T-helper 1 cell (primary cell): Measurements from ENCODE around the gene SETBP1.

ENCODE experiments used
- DNase-seq, 5 donors: peaks; one replicate each; pipeline ENCODE4 v3.0.0-alpha.2; 2012 to 2020

The SETBP1 gene

GRCh38 chr18:44679056-44679913 lies 1.4 kb upstream of the SETBP1 start:
- peak; percentile 22 to 83 (median 42) for DNase-seq

DNA sequence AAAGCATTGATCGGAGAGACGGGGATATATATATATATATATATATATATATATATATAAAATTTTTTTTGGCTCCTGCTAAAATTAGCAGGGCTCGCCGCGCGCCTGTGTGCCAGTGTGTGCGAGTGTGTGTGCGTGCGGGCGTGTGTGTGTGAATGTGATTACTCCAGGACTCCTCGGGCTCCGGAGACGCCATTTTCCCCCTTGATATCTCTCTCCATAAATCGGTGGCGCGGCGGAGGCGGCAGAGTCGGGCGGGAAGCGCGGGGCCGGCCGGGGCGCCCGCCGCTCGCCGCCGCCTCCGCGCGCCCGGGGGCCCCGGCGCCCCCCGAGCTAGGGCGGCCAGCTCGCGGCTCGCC lies 795 bp upstream of the SETBP1 start:
- DNase-seq: peak in 1 of 5 donors; percentile 13

GRCh38 chr18:44681076-44681970 lies 635 bp downstream of the SETBP1 start:
- DNase-seq: no peak

- DNase-seq: no peak
These were observed 1.6 kb downstream of the SETBP1 start for GRCh38 chr18:44682201-44682870.

DNA sequence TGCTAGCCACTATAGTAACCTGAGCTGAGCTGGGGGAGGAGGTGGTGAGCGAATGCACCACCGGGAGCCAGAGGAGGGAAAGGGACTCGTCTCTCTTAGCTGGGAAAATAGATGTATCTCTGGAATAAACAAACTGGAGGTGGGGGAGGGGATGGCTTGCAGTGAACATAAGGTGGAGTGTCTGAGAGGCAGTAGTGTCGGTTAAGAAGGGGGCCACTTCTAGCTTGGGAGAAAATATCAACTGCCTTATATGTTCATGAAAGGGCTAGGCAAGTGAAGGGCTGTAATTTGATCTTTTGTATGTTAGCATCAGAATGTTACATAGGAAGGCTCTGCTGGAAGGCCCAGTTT lies 2.2 kb downstream of the SETBP1 start:
- DNase-seq: no peak

- DNase-seq: no peak
These were observed 2.9 kb downstream of the SETBP1 start for GRCh38 chr18:44683556-44683955.

- DNase-seq: no peak
These were observed 4.6 kb downstream of the SETBP1 start for GRCh38 chr18:44685296-44685695.

DNA sequence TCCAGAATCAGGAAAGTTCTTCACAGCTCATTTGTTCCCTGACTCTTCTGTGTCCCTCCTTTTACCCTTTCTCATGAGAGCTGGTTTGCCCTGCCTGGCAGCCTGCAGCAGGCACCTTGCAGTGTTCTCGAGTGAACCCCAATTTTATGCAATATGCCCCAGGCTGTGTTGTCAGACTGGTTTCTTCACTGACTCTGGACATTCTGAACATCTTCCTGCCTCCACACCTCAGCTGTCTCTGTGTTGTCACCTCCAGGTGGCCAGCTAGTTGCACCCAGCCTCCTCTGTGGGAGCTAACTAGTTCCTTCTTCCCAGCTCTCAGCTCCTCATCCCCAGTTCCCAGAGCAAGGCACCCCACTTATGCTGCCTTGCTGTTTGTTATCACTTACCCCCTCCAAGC lies 5.5 kb downstream of the SETBP1 start:
- no peak for DNase-seq

DNA sequence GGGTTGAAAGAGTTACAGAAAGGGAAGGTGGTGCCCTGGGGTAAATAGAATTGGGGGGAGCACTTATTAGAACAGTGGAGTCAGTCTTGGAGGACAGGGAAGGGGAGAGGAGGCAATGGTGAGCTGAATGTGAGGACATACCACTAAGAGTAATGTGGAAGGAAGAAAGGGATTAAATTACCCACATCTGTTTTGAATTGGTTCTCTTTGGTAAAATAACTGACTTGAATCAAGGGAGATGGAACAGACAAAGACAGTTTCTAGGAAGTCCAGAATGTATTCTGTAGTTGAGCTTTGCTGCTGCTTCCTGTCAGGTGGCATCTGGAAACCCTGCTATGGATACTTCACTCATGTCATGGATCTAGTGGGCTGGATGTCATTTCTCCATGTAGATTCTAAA lies 6.7 kb downstream of the SETBP1 start:
- DNase-seq: no peak

DNA sequence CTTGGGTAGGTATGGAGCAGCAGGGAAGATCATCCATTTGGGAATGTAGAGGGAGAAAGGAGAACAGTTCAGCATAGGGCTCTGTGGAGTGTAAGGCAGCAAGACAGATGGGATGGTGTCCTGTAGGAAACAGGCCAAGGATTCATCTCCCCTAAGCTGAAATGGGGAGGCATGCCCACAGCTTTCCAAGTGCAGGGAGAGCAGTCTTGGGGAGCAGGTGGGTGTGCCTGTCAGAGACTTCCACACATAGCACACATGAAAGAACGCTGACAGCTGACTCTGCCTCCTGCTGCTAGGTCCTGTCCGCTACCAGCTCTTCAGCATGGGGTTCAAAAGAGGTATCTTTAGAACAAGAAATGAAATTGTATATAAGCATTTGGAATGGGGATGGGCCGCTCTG lies 9.0 kb downstream of the SETBP1 start:
- no peak for DNase-seq

GRCh38 chr18:44691148-44691925 lies 10.6 kb downstream of the SETBP1 start:
- DNase-seq: no peak

GRCh38 chr18:44693030-44693784 lies 12.5 kb downstream of the SETBP1 start:
- DNase-seq: no peak

GRCh38 chr18:44695503-44695902 lies 14.8 kb downstream of the SETBP1 start:
- no peak for DNase-seq

DNA sequence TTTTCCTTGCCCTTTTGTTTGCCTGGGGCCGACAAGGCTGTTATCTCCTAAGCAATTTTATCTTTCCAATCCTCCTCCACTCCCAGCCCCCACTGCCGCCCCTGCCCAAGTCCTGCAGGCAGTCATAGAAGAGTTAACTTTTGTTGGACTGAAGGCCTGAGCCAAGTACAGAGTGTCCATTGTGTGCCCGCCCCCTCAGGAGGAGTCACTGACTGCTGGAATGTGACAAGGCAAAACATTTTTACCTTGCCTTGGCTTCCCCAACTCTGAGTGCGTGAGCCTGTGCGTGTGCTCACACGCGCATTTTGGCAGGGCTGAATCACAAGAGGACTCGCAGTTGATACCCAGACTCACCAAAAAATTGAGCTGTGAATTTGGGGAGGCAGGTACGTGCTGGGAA lies 16.2 kb downstream of the SETBP1 start:
- no peak for DNase-seq

DNA sequence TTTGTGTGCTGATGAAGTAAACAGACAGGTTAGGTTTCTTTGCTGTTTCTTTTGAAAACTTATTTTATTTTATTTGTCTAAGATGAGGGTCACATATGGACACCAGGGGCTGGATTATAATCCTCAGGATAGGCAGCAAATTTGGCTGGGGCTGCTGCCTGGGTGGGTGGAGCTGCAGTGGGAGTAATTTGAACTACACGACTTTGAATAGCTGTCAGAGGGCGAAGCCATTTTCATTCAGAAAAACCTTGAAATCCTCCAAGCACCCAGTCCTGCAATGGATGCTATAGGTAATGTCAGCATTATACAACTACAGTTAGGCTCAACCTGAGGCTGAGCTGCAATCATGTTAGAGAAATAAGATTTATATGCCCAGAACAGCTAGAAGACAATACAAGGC lies 16.6 kb downstream of the SETBP1 start:
- no peak for DNase-seq

- no peak for DNase-seq
These were observed 17.8 kb downstream of the SETBP1 start for GRCh38 chr18:44698518-44698917.

GRCh38 chr18:44699572-44700261 lies 19.0 kb downstream of the SETBP1 start:
- DNase-seq: no peak

DNA sequence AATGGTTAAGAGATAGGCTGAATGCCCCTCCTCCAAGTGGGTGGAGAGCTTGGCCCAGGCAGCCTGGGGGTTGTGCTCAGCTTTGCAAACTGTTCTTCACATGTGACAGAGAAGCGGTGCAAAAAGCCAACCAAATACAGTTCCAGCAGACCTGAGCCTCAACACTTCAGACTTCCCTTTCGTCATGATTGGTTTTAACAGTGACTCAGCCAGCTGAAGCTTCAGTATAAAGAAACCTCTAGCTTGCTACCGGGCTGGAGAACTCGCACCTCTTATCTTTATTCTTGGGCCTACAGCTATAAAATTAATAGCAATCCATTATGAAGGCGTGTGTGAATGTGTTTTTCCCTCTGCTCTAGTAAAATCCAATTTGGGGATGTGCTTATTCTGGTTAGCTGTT lies 20.0 kb downstream of the SETBP1 start:
- no peak for DNase-seq

DNA sequence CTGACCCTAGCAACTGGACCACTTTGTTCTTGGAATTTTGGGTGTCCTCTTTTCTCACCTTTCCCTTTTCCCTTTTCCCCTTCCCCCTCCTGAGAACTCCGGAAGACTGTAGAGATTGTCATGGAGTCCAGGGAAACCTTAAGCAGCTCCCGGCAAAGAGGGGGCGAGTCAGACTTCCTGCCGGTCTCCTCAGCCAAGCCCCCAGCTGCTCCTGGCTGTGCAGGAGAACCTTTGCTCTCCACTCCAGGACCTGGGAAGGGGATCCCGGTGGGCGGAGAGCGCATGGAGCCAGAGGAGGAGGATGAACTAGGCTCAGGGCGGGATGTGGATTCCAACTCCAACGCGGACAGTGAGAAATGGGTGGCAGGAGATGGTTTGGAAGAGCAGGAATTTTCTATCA lies 20.5 kb downstream of the SETBP1 start:
- DNase-seq: no peak

GRCh38 chr18:44702594-44702993 lies 21.9 kb downstream of the SETBP1 start:
- no peak for DNase-seq

DNA sequence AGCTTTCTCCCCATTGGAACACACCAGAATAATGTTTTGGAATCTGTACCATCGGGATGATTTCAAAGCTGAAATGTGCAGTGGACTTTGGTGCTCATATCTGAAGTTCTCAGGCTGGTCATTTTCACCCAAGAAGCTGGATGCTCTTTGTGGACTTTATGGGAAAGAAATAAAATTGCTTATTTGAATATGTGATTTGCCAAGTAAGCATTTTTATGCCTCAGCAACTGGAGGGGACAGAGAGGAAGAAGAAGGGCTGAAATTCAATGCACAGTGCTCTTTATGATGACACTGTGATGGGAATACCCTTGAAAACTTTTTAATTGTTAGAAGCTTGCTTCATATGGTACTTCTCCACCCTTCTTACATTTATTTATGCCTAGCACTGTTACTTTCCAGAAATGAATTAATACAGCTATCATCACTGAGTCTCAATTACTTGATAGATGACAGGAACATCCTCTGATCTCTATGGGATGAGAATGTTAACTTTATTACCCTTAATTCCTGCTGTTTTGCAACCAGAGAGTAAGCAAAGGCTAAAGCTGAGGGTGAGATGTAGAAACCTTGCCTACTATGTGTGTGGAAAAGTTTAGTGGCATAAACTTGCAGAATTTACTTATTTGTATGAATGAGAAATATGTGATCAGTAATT lies 23.6 kb downstream of the SETBP1 start:
- DNase-seq: no peak
